Activated CD8-positive, alpha-beta memory T cell treated with anti-CD3 and anti-CD28 coated beads for 48 hours (primary cell): ENCODE data around the gene IFIT1B.
"Not testable (repeated sequence)": the region's sequence is repeated elsewhere in the genome, so short reads cannot be mapped to it uniquely, and the experiment has no call there.

ENCODE experiments used
- DNase-seq, 3 experiments: peaks; one replicate each; pipeline ENCODE4 v3.0.0-alpha.2; 2020; ENCODE audit warnings: low read depth in 2 of 3, low spot score in 2 of 3

Gene IFIT1B, protein sequence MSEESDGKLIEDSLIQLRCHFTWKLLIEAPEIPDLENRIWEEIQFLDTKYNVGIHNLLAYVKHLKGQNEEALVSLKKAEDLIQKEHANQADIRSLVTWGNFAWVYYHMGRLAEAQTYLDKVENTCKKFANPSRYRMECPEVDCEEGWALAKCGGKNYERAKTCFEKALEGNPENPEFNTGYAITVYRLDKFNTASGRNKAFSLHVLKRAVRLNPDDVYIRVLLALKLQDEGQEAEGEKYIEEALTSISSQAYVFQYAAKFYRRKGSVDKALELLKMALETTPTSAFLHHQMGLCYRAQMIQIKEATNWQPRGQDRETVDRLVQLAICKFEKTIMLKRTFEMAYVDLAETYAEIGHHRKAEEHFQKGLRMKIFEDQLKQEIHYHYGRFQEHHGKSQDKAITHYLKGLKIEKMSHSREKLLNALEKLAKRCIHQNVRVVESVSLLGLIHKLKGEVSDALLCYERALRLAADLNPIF

DNA sequence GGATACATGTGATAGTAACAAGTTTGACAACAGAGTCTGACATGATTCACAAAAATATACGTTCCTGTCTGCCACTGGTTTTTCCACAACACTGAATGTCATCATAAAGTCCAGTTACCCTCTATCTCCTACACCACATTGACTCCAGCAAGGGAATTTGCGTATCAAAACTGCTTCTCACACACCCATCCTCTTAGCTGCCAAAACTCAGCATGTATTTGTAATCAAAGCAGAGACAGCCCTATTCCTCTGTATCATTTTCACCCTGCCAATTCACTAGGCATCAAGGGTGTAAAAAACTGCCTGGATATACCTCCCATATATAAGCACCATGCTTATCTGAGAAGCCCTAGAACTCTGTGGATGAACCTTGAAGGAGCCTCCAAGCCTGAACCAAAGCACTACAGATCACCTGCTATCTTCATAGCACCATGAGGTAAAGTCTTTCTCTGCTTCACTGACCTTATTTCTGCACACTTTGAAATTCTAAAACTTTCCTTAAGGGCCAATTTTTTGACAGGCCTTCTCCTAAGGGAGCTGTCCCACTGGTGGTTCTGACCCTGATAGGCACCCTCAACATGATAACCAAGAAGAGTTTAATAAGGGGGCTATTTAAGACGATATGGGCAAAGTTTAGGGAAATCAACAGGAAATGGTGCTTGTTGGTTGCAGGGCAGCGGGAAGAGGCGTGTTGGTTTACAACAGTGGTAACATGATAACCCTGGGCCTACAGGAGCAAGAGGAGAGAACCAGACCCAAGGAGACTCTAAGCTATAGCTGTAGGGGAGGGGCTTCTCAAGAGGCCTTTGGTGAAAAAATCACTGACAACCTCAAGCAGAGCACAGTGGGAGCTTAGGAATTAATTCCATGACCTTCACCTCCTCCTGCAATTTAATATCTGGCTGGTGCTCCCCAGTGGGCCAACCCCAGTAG, at the start of gene IFIT1B:
IFIT1B (plus strand) TSS at position 352 of the 933 bp plus-strand sequence; CDS start at position 432, 80 bp downstream.
- no peak for DNase-seq

DNA sequence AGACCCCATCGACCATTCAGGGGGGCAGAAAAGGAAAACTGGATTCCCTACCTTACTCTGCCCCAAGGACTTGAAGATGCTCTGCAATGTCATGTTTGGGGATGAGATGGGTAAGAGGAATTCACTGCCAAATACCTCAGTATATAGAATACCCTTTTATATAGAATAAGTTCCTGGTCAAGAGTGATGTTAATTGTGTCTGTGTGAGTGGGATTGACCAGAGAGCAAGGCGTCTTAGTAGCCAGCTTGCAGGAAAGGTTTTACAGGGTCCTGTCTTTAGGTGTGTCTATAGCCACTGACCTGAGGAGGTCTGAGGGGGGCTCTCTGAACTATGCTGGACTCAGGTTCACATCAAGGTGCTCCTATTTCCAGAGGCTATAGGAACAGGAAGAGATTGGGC, 48.7 kb upstream of the IFIT1B start:
- DNase-seq, result no peak

DNA sequence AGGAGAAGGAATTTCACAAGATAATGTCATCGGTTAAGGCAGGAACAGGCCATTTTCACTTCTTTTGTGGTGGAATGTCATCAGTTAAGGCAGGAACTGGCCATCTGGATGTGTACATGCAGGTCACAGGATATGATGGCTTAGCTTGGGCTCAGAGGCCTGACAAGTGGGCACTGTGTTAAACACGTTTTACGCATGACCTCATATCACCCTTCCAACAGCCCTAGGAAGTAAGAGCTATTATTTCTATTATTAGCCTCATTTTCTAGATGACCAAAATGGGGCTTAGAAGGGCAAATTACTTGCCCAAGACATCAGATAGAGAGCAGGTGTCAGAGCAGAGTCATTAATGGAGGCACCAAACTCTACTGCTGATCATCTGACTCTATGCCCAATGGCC, 47.8 kb upstream of the IFIT1B start:
- DNase-seq, result not testable (repeated sequence)

DNA sequence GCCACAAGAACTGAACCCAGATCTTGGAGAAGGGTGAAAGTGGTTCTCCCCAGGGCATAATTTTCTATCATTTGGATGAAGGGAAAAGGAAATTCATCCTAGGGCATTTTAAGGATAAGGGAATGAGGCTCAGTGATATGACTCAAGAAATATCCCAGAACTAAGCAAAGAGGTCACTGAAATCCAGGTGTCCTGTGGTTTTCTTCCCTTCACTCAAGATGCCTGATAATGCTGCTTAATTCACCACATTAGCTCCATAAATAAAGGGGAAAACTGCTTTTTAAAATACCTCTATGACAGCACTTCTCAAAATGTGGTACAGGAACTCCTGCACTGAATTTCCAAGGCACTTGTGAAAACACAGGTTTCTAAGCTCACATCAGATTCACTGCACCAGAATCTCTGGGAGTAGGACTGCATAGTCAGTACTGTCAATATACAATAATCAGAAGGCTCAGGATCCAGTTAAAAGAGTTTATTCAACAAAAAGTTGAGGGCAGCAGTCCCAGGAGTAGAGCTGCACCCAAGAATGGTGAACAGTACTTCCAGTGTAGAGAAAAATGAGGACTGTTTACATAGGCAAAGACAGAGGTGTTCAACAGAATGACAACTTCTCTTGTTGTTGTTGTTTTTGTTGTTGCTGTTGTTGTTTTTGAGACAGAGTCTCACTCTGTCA, 47.2 kb upstream of the IFIT1B start:
- no peak for DNase-seq

DNA sequence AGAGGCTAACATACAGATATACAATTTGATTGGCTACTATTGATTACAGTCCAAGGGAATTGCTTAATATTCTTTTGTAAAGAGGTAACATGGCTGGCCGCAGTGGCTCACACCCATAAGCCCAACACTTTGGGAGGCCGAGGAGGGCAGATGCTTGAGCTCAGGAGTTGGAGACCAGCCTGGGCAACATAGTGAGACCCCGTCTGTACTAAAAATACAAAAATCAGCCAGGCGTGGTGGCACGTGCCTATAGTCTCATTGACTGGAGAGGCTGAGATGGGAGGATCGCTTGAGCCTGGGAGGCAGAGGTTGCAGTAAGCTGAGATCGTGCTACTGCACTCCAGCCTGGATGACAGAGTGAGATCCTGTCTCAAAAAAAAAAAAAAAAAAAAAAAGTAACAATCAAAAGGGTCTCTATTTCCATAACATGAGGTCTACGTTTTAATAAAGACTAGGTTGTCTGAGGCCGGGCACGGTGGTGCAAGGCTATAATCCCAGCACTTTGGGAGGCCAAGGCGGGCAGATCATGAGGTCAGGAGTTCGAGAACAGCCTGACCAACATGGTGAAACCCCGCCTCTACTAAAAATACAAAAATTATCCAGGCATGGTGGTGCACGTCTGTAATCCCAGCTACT, 46.3 kb upstream of the IFIT1B start:
- not testable (repeated sequence) for DNase-seq

DNA sequence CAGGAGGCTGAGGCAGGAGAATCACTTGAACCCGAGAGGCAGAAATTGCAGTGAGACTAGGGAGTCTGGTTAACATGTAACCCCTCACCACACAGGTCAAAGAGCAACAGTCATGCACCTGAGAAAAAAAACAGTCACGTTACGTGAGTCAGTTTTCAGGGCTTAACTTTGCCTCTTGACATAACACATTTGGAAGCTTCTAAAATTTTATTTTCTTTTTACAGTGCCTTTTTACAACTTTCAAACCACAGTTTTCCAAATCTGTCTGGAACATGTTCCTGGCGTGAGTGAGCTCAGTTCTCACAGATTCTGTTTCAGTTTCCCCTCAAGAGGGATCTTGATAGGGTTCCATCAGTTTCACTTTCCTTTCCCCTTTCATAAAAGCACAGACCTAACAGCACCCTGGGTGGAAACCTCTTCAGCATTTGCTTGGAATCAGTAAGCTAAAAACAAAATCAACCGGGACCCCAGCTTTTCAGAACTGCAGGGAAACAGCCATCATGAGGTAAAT, 45.7 kb upstream of the IFIT1B start:
- no peak for DNase-seq

DNA sequence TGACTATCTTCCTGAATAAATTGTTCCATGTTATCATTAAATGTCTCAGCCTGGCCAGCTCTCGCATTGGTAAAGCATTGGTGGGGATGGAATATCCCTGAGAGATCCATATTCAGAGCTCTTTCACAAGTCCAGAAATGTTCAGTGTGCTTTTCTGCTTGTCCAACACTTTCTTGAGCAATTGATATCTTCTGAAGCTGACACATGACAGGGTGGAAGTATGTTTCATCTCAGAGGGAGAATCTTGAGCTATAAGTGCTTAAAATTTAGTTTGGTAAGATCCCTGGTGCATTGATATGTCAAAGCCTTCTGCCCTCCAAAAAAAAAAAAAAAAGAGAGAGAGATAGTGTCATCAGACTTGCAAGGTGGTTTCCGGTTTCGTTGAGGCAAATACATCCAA, 42.6 kb upstream of the IFIT1B start:
- DNase-seq, result no peak

DNA sequence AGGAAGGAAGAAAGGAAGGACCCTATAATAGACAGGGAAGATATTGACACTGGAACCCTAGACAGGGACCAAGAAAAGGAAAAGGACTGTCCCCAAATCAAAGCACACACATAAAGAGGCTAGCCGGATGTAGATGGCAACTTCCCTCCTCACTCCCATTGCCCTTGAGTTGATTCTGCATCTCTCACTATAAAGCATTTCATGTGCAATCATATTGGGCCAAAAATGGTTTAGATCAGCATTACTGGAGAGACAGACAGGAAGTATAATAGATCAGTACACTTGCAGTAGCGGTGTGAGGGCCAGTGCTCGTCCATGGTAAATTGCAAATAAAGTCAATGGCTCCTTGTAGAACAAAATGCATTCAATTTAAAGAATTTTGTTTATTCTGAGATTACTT, 41.6 kb upstream of the IFIT1B start:
- DNase-seq, result no peak

DNA sequence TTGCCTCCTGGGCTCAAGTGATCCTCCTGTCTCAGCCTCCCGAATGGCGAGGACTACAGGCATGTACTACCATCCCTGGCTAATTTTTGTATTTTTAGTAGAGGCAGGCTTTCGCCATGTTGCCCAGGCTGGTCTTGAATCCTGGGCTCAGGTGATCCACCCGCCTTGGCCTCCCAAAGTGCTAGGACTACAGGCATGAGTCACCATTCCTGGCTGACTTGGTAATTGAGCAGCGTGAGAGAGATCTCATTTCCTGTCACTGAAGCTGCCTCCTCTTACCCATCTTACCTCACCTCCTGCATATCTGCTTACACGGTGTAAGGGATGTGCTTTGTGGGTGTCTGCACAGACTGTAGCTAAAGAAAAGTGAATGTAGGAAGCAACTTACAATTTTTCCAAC, 40.4 kb upstream of the IFIT1B start:
- DNase-seq, result no peak

DNA sequence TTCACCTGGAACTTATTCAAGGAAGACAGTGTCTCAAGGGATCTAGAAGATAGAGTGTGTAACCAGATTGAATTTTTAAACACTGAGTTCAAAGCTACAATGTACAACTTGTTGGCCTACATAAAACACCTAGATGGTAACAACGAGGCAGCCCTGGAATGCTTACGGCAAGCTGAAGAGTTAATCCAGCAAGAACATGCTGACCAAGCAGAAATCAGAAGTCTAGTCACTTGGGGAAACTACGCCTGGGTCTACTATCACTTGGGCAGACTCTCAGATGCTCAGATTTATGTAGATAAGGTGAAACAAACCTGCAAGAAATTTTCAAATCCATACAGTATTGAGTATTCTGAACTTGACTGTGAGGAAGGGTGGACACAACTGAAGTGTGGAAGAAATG, 39.1 kb upstream of the IFIT1B start:
- DNase-seq, result no peak

DNA sequence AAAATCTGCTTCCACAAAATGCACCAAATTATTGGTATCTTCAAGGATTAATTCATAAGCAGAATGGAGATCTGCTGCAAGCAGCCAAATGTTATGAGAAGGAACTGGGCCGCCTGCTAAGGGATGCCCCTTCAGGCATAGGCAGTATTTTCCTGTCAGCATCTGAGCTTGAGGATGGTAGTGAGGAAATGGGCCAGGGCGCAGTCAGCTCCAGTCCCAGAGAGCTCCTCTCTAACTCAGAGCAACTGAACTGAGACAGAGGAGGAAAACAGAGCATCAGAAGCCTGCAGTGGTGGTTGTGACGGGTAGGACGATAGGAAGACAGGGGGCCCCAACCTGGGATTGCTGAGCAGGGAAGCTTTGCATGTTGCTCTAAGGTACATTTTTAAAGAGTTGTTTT, 38.0 kb upstream of the IFIT1B start:
- DNase-seq, result no peak

DNA sequence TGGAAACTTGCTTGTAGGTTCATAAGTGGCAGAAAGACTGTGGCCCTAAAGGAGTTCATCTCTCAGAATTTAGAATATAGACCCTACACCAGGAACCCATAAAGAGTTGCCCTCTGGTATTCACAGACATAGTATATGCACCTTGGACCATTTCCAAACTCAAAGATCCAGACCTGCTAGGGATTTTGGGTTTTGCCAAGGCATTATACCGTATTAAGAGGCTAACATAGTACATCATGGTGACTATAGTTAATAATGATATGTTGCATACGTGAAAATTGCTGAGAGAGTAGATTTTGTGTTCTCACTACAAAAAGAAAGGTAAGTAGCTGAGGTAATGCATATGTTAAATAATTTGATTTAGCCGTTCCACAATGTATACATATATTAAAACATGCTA, 36.2 kb upstream of the IFIT1B start:
- DNase-seq, result no peak

DNA sequence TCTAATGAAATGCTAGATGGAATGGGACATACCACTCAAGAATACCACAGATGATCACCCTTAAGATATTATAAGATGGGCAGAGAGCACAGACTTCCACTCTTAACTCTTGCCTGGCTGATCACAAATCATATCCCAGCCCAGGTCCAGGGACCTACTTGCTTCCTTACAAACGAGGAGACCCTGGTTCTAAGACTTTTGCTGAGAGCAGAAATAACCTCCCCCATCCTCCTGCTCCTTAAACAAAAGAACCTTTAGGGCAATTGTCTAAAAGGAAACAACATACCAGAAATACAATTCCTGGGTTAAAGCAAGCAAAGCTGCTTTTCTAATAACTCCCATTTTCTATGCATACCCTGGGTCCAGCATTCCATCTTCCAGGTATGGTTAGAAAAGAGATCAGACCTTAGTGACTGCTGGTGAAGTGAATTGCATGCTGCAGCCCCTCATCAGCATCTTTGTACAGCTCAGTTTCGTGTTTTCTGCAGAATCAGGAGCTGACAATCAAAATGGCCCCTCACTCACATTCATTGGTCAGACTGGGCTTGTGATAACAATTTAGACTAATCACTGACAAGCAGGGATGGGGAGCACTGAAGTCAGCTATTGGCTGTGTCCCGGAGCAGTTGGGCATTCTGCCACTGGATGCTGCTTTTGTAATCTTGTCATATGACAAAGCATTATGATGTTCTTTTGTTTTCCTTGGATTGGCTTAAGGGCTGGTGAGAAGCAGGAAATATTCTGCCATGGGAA, 35.5 kb upstream of the IFIT1B start:
- DNase-seq, result no peak

DNA sequence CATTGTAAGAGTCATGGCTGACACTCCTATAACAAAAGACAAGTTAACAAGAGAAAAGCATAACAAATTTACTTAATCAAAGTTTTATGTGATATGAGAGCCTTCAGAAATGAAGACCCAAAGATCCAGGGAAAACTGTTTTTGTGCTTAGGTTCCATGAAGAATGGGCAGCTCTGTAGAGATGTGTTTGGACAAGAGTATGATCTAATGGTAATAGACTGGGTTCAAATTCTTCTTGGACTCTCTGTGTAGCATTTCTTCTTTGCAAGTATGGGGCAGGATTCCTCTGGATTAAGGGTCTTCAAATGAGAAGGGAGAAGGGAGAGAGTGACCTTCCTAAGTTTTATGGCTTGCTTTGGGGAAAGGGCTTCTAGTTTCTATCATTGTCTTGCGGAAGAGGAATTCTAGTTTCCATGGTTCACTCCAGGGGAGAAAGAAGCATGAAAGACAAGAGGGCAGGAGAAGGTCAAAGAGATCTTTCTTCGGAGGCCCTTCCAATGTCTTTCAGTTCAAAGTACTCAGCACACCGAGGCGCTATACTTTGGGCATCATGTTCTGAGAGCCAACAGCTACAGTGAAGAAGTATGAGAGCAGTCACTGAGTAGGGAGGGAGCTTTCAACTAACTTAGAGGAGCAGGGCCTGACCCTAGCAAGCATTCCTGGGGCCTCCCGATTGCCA, 34.6 kb upstream of the IFIT1B start:
- DNase-seq, result no peak

DNA sequence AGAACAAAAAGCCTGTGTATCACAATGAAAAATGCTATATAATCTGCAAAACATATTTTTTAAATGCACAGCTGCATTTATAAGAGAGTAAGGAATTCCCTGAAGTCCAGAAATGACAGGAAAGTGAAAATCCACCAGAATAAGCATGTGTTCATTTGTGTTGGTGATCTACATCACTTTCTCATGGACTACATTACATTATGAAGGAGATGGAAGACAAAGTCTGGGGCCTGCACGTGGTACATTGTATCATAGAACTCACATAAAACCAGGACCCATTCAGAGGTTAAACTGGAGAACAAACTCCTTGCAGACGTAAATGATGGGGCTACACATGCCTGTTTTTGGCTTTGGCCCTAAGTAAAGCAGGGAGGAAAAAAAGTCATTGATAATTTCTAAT, 33.7 kb upstream of the IFIT1B start:
- DNase-seq, result no peak

DNA sequence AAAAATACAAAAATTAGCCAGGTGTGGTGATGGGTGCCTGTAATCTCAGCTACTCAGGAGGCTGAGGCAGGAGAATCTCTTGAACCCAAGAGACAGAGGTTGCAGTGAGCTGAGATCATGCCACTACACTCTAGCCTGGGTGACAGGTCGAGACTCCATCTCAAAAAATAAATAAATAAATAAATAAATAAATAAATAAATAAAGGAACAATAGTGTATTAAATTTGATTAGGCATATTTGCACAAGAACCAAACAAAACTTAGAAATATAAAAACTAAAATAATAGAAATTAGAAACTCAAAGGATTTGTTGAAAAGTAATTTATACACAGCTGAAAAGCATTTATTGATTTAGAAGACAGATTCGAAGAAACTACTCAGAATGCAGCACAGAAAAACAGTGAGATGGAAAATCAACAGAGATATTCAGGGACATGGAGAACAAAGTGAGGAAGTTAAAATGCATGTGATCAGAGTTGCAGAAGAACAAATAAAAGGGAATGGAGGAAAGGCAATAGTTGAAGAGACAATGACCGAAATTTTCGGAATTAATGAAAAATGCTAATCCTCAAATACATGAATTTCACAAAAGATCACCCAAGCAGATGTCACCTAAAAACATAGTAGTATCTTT, 32.4 kb upstream of the IFIT1B start:
- no peak for DNase-seq

DNA sequence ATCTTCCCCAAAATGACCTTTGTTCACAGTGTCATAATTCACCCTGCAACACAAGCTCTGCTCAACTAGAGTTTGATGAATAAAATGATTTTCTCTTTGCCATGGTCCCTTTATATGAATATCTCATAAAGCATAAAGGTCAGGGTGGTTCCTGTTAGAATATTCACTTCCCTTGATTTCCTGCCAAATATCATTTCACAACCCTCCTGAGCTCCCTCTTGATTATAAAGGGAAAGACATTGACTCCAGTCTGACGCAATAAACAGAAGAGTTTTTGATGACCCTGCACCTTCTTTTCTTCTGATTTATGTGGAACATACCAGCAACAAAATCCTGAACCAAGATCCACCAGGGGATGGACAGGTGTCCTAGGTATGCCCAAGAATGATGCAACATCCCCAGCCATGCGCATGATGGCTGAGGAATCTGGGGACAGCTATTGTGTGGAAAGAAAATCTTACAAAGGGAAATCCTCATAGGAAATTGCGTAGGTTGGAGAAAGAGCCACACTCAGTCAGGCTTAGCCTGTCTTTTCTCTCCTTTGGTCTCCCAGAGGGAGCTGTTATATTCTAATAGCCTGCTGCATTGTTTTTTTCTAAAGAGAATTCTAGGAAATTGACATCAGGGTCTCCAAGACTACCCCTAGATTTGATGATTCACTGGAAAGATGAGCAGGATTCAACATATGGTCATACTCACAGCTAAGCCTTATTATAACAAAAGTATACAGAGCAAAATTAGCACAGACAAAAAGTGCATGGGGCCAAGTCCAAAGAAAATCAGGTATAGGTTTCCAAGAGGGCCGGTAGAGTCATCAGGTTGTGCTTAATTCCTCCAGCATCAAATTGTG, 31.2 kb upstream of the IFIT1B start:
- no peak for DNase-seq
